Activated B cell treated with CpG ODN at 0.5 μM for 24 hours (primary cell): ENCODE results near the gene FAM83E. TPM values are rescaled to one million over a fixed set of nuclear protein-coding genes. Genes with fewer than 3 reads are reported as not detected.
A peak's percentile ranks its signal among the peaks of the same experiment; 100 is the strongest.
"Not testable (repeated sequence)": the region's sequence is repeated elsewhere in the genome, so short reads cannot be mapped to it uniquely, and the experiment has no call there.

Source experiments
- ATAC-seq: fragments of 200-7000 bp; cut with Tn5 transposase; one replicate; pipeline ENCODE4 v1.10.0; 2021; ENCODE audit warnings: low read depth, mild to moderate bottlenecking, moderate library complexity
- CTCF ChIA-PET: fragments of 350-600 bp; sonication (Branson Sonifier 250); formaldehyde crosslinking; loops from one replicate; lab custom pipeline; 2021; ENCODE audit warnings: antibody characterized with exemption; lab: Charles Lee
- POLR2A ChIA-PET: fragments of 350-600 bp; sonication (Branson Sonifier 250); formaldehyde crosslinking; loops from one replicate; lab custom pipeline; 2021; ENCODE audit warnings: antibody characterized with exemption; lab: Charles Lee
- DNase-seq: peaks from one replicate; pipeline ENCODE4 v3.0.0; 2022
- H3K27ac Mint-ChIP-seq: one replicate; pipeline ENCODE4 v1.8.0; 2020; ENCODE audit warnings: mixed read lengths
- H3K27me3 Mint-ChIP-seq: one replicate; pipeline ENCODE4 v1.8.0; 2021; ENCODE audit warnings: mixed read lengths
- H3K36me3 Mint-ChIP-seq: one replicate; pipeline ENCODE4 v1.8.0; 2021; ENCODE audit warnings: low read depth, mixed read lengths
- H3K4me1 Mint-ChIP-seq: one replicate; pipeline ENCODE4 v1.8.0; 2021; ENCODE audit warnings: mixed read lengths
- H3K4me3 Mint-ChIP-seq: one replicate; pipeline ENCODE4 v1.8.0; 2020; ENCODE audit warnings: mild to moderate bottlenecking, mixed read lengths
- H3K9me3 Mint-ChIP-seq: one replicate; pipeline ENCODE4 v1.8.0; 2020; ENCODE audit warnings: mixed read lengths
- CTCF ChIP-seq: fragments of 200-600 bp; IDR thresholded peaks from one replicate; pipeline ENCODE4 v1.8.0; 2022; ENCODE audit warnings: antibody characterized with exemption, mild to moderate bottlenecking
- intact Hi-C: fragments of 100-400 bp; cut with micrococcal nuclease; formaldehyde crosslinking; loops from one replicate; pipeline ENCODE4 v1.15.1; 2024
- total RNA-seq: library from RNA; stranded (reverse); gene quantifications from 2 replicates; pipeline ENCODE4 v1.2.3, GENCODE V29; 2022

The FAM83E gene
- total RNA-seq, 1 donor from 2014 or later: 5.6 TPM

GRCh38 chr19:48588670-48589401, 26.0 kb downstream of the FAM83E start:
- peak; percentile 84 for DNase-seq
- no peaks in the 10 kb centered on the region for H3K9me3 Mint-ChIP-seq
- no peaks in the 10 kb centered on the region for H3K36me3 Mint-ChIP-seq
- H3K4me3 Mint-ChIP-seq: peak overlapping the region; percentile 80
- ChIA-PET CTCF (interaction anchor here (0.9 to 4.5 kb wide), 13 partner anchors 9 to 328 kb away, joined by 3 to 26 read pairs (median 4); partner anchors contain the start of genes RPL18 and SPHK2), POLR2A (interaction anchor here (0.5 to 2.1 kb wide), 4 partner anchors 30 to 473 kb away, joined by 3 to 8 read pairs (median 4); partner anchors contain the start of genes EMP3, RPL18 and SPHK2)
- ATAC-seq: peak; percentile 93
- H3K27me3 Mint-ChIP-seq: peaks cover 9% of the 10 kb centered on the region
- peaks cover 15% of the 10 kb centered on the region for H3K4me1 Mint-ChIP-seq
- peak; percentile 58 for TF ChIP-seq CTCF
- intact Hi-C loops: loop anchor here (1.0 to 5.0 kb wide), 5 partner anchors 19 to 322 kb away; no protein-coding TSS in a partner anchor
- no peak overlapping the region for H3K27ac Mint-ChIP-seq

GRCh38 chr19:48587387-48587786, 27.5 kb downstream of the FAM83E start:
- ATAC-seq: no peak
- intact Hi-C loops: loop anchor here (5.0 kb wide), 1 partner anchor 255 kb away; no protein-coding TSS in a partner anchor
- H3K36me3 Mint-ChIP-seq: no peaks in the 10 kb centered on the region
- H3K27ac Mint-ChIP-seq: no peak overlapping the region
- CTCF ChIA-PET: interaction anchor here (0.6 to 4.5 kb wide), 3 partner anchors 22 to 98 kb away, joined by 3 to 26 read pairs (median 4); no protein-coding TSS in a partner anchor
- DNase-seq: no peak
- no peak for TF ChIP-seq CTCF
- H3K9me3 Mint-ChIP-seq: no peaks in the 10 kb centered on the region
- POLR2A ChIA-PET: interaction anchor here (0.7 kb wide), 3 partner anchors 37 to 718 kb away, joined by 7 to 9 read pairs (median 7); no protein-coding TSS in a partner anchor
- peaks cover 9% of the 10 kb centered on the region for H3K27me3 Mint-ChIP-seq
- no peak overlapping the region for H3K4me3 Mint-ChIP-seq
- H3K4me1 Mint-ChIP-seq: peaks cover 15% of the 10 kb centered on the region

DNA sequence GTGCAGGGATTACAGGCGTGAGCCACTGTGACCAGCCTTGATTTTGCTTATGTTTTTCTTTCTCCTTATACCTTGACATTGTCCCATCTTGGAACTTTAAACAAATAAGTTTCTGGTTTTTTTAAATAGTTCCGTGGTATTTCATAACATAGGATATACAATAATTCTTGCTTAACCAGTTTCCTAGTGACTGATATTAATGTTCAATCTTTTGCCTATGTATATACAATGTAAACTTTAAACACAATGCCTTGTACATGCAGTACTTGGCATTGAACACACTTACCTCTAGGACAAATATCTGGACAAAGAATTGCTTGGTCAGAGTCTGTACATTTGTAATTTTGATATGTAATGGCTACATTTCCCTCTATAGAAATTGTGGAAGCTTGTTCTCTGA, 32.7 kb downstream of the FAM83E start:
- Mint-ChIP-seq H3K27me3 (peaks cover 2% of the 10 kb centered on the region), H3K4me1 (peaks cover 6% of the 10 kb centered on the region), H3K4me3 (no peak overlapping the region), H3K9me3 (no peaks in the 10 kb centered on the region), H3K36me3 (no peaks in the 10 kb centered on the region), H3K27ac (no peak overlapping the region)
- CTCF ChIA-PET: interaction anchor here (1.2 to 3.1 kb wide), 4 partner anchors 75 to 315 kb away, joined by 3 to 24 read pairs (median 14); no protein-coding TSS in a partner anchor
- intact Hi-C loops: no loop called here
- no peak for TF ChIP-seq CTCF
- POLR2A ChIA-PET: interaction anchor here (0.6 kb wide), 1 partner anchor 17 kb away, joined by 7 read pairs; no protein-coding TSS in a partner anchor
- ATAC-seq: no peak
- DNase-seq: no peak

- no peak overlapping the region for H3K27ac Mint-ChIP-seq
- peaks cover 2% of the 10 kb centered on the region for H3K27me3 Mint-ChIP-seq
- intact Hi-C loops: no loop called here
- CTCF ChIA-PET: no interaction called here
- H3K4me1 Mint-ChIP-seq: no peaks in the 10 kb centered on the region
- TF ChIP-seq CTCF: no peak
- H3K9me3 Mint-ChIP-seq: no peaks in the 10 kb centered on the region
- POLR2A ChIA-PET: interaction anchor here (0.7 kb wide), 1 partner anchor 211 kb away, joined by 4 read pairs; no protein-coding TSS in a partner anchor
- ATAC-seq (no peak), DNase-seq (no peak)
- H3K36me3 Mint-ChIP-seq: no peaks in the 10 kb centered on the region
- no peak overlapping the region for H3K4me3 Mint-ChIP-seq
These were observed 36.0 kb downstream of the FAM83E start for GRCh38 chr19:48578891-48579290.

DNA sequence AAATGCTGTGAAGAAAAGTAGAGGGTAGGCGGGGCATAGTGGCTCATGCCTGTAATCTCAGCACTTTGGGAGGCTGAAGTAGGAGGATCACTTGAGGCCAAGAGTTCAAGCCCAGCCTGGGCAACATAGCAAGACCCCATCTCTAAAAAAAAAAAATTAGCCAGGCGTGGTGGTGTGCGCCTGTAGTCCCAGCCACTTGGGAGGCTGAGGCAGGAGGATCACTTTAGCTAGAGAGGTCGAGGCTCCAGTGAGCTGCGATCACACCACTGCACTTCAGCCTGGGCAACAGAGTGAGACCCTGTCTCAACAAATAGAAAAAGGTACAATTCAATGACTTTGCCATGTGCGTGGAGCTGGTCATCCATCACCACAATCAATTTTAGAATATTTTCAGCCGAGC, 37.0 kb downstream of the FAM83E start:
- H3K9me3 Mint-ChIP-seq, H3K27me3 Mint-ChIP-seq, H3K27ac Mint-ChIP-seq, intact Hi-C loops, H3K36me3 Mint-ChIP-seq, H3K4me1 Mint-ChIP-seq, H3K4me3 Mint-ChIP-seq, ATAC-seq, DNase-seq: not testable (repeated sequence)
- CTCF ChIA-PET: interaction anchor here (0.7 kb wide), 1 partner anchor 41 kb away, joined by 5 read pairs; no protein-coding TSS in a partner anchor
- POLR2A ChIA-PET: interaction anchor here (0.6 kb wide), 1 partner anchor 87 kb away, joined by 5 read pairs; no protein-coding TSS in a partner anchor
